ENCODE results near the gene ADAMTSL3.

DNA sequence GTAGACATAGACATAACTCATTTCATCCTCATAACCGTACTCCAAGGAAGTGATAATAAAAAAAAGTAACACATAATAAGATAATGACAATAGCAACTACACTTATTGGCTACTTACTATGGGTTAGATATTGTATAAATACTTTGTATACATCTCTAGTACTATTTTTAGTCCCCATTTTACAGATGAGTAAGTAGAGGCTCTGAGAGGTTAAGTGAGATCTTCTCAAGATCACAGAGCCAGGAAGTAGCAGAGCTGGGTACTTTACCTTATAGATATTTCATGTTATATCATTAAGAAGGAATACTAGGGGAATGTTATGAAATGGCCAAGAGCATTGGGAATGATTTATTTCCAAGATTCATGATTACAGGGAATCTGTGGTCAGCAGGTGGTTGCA lies 49.4 kb upstream of the ADAMTSL3 start:
- no peak for TF ChIP-seq CTCF (IDR thresholded peaks at IDR 0.05)
- TF ChIP-seq EP300 (IDR thresholded peaks at IDR 0.05): no peak
- no peak for TF ChIP-seq POLR2A (IDR thresholded peaks at IDR 0.05; ENCODE audit: low read depth)

All from esophagus muscularis mucosa (tissue), 4 donors.